ENCODE measurements around the gene FBXL13.

The FBXL13 gene

DNA sequence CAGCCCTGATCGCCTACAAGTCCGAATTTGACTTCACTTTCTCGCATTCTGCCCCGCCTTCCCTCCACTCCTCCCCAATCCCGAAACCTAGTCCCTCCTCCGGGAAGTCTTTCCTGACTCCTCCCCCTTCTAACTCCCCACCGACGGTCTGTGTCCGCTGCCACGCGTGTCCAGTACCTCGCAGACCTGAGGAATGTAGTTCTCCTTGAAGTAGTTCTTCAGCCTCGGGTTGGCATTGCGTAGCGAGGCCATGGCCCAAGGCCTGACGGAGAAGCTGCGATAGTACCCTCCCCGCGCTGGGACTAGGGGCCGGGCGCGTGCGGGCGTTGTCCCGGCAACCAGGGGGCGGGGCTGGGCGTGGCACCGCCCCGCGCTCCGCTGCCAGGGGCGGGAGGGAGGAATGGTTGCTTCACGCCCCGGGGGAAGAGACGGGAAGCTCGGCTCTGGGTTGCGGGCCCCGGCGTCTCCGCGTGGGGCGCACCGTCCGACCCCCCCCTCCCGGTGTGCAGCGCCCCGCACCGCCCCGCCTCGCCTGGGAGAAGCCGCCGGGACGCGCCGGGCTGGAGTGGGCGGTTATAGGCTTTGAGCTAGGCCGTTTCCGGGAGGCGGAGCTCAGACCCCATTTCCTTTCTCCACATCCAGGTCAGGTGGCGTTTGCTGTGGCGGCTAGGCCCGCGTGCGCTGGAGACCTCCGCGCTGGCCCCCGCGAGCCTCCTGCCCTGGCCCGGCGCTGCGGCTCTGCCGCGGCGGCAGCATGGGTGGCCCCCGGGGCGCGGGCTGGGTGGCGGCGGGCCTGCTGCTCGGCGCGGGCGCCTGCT, at the start of gene FBXL13, which contains the start of gene ARMC10:
Gene FBXL13, minus strand, starts transcription at position 278 of the 818 bp plus-strand sequence.
Gene ARMC10, plus strand, starts transcription at position 622 of the 818 bp plus-strand sequence. Its CDS starts 133 bp downstream, at position 755.
- Histone ChIP-seq H3K27me3 (ENCODE audit: insufficient read depth, low read depth, severe bottlenecking) (no peaks in the 10 kb centered on the region), H3K4me3 (ENCODE audit: low read depth, low read length) (peak within 1 kb of the TSS; percentile 77), H3K9me3 (ENCODE audit: severe bottlenecking) (no peaks in the 10 kb centered on the region), H3K36me3 (no peaks in the 10 kb centered on the region; the same call in none of the 2 replicates), H3K27ac (peak within 1 kb of the TSS; percentile 86)
- TF ChIP-seq, protein P1, sequence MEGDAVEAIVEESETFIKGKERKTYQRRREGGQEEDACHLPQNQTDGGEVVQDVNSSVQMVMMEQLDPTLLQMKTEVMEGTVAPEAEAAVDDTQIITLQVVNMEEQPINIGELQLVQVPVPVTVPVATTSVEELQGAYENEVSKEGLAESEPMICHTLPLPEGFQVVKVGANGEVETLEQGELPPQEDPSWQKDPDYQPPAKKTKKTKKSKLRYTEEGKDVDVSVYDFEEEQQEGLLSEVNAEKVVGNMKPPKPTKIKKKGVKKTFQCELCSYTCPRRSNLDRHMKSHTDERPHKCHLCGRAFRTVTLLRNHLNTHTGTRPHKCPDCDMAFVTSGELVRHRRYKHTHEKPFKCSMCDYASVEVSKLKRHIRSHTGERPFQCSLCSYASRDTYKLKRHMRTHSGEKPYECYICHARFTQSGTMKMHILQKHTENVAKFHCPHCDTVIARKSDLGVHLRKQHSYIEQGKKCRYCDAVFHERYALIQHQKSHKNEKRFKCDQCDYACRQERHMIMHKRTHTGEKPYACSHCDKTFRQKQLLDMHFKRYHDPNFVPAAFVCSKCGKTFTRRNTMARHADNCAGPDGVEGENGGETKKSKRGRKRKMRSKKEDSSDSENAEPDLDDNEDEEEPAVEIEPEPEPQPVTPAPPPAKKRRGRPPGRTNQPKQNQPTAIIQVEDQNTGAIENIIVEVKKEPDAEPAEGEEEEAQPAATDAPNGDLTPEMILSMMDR (IDR thresholded peaks at IDR 0.05; ENCODE audit: low read depth, low read length) = 0 out of 2 replicates have a peak, but pooled peaks have one; percentile 2
- peak; percentile 91 for DNase-seq

DNA sequence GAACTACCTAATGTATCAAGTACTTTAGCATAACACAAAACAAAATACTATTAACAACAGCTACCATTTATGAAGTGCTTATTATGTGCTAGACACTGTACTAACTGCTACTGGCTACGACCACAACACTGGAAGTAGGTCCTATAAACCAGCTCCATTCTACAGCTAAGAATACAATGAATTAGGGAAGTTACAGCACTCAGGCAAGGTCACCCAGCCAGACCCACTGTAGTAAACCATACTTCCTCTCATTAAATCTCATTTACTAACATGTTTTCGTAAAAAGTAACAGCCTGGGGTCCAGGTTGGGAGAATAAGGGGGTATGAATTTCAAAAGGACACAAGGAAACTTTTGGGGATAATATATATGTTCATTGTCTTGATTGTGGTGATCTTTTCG, 48.9 kb upstream of the FBXL13 start:
- no peak overlapping the region for H3K4me3 ChIP-seq (ENCODE audit: low read depth, low read length)
- H3K36me3 ChIP-seq = peaks cover 34% of the 10 kb centered on the region
- H3K9me3 ChIP-seq (ENCODE audit: severe bottlenecking) = no peaks in the 10 kb centered on the region
- no peak for DNase-seq
- H3K27me3 ChIP-seq (ENCODE audit: insufficient read depth, low read depth, severe bottlenecking) = no peaks in the 10 kb centered on the region
- TF ChIP-seq, protein P1 (IDR thresholded peaks at IDR 0.05; ENCODE audit: low read depth, low read length) = no peak
- no peak overlapping the region for H3K27ac ChIP-seq

- no peaks in the 10 kb centered on the region for H3K9me3 ChIP-seq (ENCODE audit: severe bottlenecking)
- no peaks in the 10 kb centered on the region for H3K27me3 ChIP-seq (ENCODE audit: insufficient read depth, low read depth, severe bottlenecking)
- no peak for DNase-seq
- H3K36me3 ChIP-seq = peaks cover 25% of the 10 kb centered on the region
- H3K27ac ChIP-seq = no peak overlapping the region
- H3K4me3 ChIP-seq (ENCODE audit: low read depth, low read length) = no peak overlapping the region
- TF ChIP-seq, protein P1 (IDR thresholded peaks at IDR 0.05; ENCODE audit: low read depth, low read length) = no peak
Measured at GRCh38 chr7:103121641-103122040, 47.0 kb upstream of the FBXL13 start.

GRCh38 chr7:103120362-103120761, 45.8 kb upstream of the FBXL13 start:
- H3K36me3 ChIP-seq = peaks cover 21% of the 10 kb centered on the region

GRCh38 chr7:103119791-103120291, 45.2 kb upstream of the FBXL13 start:
- Histone ChIP-seq H3K27me3 (ENCODE audit: insufficient read depth, low read depth, severe bottlenecking) (no peaks in the 10 kb centered on the region), H3K27ac (no peak overlapping the region), H3K36me3 (peaks cover 21% of the 10 kb centered on the region), H3K9me3 (ENCODE audit: severe bottlenecking) (no peaks in the 10 kb centered on the region), H3K4me3 (ENCODE audit: low read depth, low read length) (no peak overlapping the region)
- no peak for DNase-seq
- TF ChIP-seq, protein P1 (IDR thresholded peaks at IDR 0.05; ENCODE audit: low read depth, low read length) = no peak

More at GRCh38 chr7:103120362-103120761, 45.8 kb upstream of the FBXL13 start:
- Histone ChIP-seq H3K4me3 (ENCODE audit: low read depth, low read length) (no peak overlapping the region), H3K27ac (no peak overlapping the region), H3K9me3 (ENCODE audit: severe bottlenecking) (no peaks in the 10 kb centered on the region), H3K27me3 (ENCODE audit: insufficient read depth, low read depth, severe bottlenecking) (no peaks in the 10 kb centered on the region)
- no peak for DNase-seq
- TF ChIP-seq, protein P1 (IDR thresholded peaks at IDR 0.05; ENCODE audit: low read depth, low read length) = no peak
